ENCODE results near the gene PACC1.

PACC1 gene

GRCh38 chr1:212437179-212437798 lies 22.6 kb upstream of the PACC1 start:
- no peak for DNase-seq

GRCh38 chr1:212434992-212435391 lies 20.3 kb upstream of the PACC1 start:
- no peak for DNase-seq

- no peak for DNase-seq
These were observed 19.1 kb upstream of the PACC1 start for GRCh38 chr1:212433577-212434462.

GRCh38 chr1:212432661-212433576 lies 18.2 kb upstream of the PACC1 start, which contains the start of gene NENF:
NENF (plus strand) TSS chr1:212432920; CDS start chr1:212432944, 24 bp downstream.
- peak; percentile 89 for DNase-seq

- DNase-seq, result no peak
These were observed 17.6 kb upstream of the PACC1 start for GRCh38 chr1:212432272-212432660.

GRCh38 chr1:212431644-212432043 lies 17.0 kb upstream of the PACC1 start:
- DNase-seq, result no peak

GRCh38 chr1:212430955-212431394 lies 16.3 kb upstream of the PACC1 start:
- DNase-seq, result no peak

- DNase-seq, result no peak
These were observed 15.7 kb upstream of the PACC1 start for GRCh38 chr1:212430416-212430815.

GRCh38 chr1:212428496-212428895 lies 13.8 kb upstream of the PACC1 start:
- DNase-seq, result no peak

- no peak for DNase-seq
These were observed 9.2 kb upstream of the PACC1 start for GRCh38 chr1:212423879-212424278.

- no peak for DNase-seq
These were observed 6.5 kb upstream of the PACC1 start for GRCh38 chr1:212421165-212421564.

- DNase-seq, result no peak
These were observed 588 bp upstream of the PACC1 start for GRCh38 chr1:212415107-212415841.

- no peak for DNase-seq
These were observed 771 bp downstream of the PACC1 start for GRCh38 chr1:212413902-212414327.

- DNase-seq, result no peak
These were observed 2.3 kb downstream of the PACC1 start for GRCh38 chr1:212412374-212412773.

- no peak for DNase-seq
These were observed 4.4 kb downstream of the PACC1 start for GRCh38 chr1:212410231-212410820.

- DNase-seq, result no peak
These were observed 11.9 kb downstream of the PACC1 start for GRCh38 chr1:212402666-212403321.

GRCh38 chr1:212401838-212402582 lies 12.7 kb downstream of the PACC1 start:
- no peak for DNase-seq

- DNase-seq, result no peak
These were observed 13.6 kb downstream of the PACC1 start for GRCh38 chr1:212401042-212401441.

GRCh38 chr1:212397171-212397570 lies 17.5 kb downstream of the PACC1 start:
- DNase-seq, result no peak

GRCh38 chr1:212396638-212397037 lies 18.0 kb downstream of the PACC1 start:
- DNase-seq, result no peak
